Muscle layer of colon (tissue), 2 donors: ENCODE results near the gene PDHX.
"Not testable (repeated sequence)": the region's sequence is repeated elsewhere in the genome, so short reads cannot be mapped to it uniquely, and the experiment has no call there.

Source experiments
- H3K27ac ChIP-seq: one replicate; pipeline ENCODE4 v1.7.0; 2013; ENCODE audit warnings: low read depth, mild to moderate bottlenecking, low read length, moderate library complexity
- H3K27me3 ChIP-seq, 2 donors: one replicate each; pipeline ENCODE4 v1.7.0; 2013; ENCODE audit warnings: low read length in 2 of 2, mild to moderate bottlenecking in 2 of 2; ENCODE audit not compliant: insufficient read depth in 2 of 2, control insufficient read depth in 1 of 2
- H3K36me3 ChIP-seq: one replicate; pipeline ENCODE4 v1.7.0; 2013; ENCODE audit warnings: mild to moderate bottlenecking, low read length; ENCODE audit not compliant: insufficient read depth
- H3K4me1 ChIP-seq: one replicate; pipeline ENCODE4 v1.7.0; 2013; ENCODE audit warnings: mild to moderate bottlenecking, low read length; ENCODE audit not compliant: insufficient read depth
- H3K4me3 ChIP-seq, 2 donors: one replicate each; pipeline ENCODE4 v1.7.0; 2013; ENCODE audit warnings: low read length in 2 of 2, low read depth in 1 of 2, mild to moderate bottlenecking in 1 of 2, moderate library complexity in 1 of 2
- H3K9ac ChIP-seq: one replicate; pipeline ENCODE4 v1.7.0; 2013; ENCODE audit warnings: low read length
- H3K9me3 ChIP-seq: one replicate; pipeline ENCODE4 v1.7.0; 2013; ENCODE audit warnings: mild to moderate bottlenecking, low read length
- donor health status: abdominal sarcoma.
- donor health status: Adenocarcinoma of cecum.

The PDHX gene

DNA sequence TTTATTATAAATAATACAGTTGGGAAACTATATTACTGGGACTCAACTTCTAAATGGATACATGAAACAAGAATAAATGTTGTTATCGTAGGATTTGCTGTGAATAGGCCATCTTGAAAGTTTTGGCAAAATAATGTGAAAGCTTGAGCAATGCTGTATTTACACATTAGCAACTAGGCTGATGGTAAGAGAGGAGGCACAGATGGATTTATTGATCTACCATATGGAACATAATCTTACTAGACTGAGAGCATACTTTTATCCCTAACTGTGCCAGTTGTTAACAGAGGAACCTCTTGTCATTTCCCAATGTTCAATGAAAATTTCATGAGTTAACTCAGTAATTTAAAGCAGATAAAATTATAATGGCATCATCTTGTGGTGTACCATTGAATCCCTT, 23.0 kb upstream of the PDHX start:
- no peaks in the 10 kb centered on the region for H3K4me1 ChIP-seq
- no peaks in the 10 kb centered on the region for H3K27me3 ChIP-seq
- H3K27ac ChIP-seq: no peak overlapping the region
- no peak overlapping the region for H3K4me3 ChIP-seq
- H3K9me3 ChIP-seq: peaks cover 4% of the 10 kb centered on the region
- H3K36me3 ChIP-seq: peaks cover 2% of the 10 kb centered on the region
- no peak overlapping the region for H3K9ac ChIP-seq

DNA sequence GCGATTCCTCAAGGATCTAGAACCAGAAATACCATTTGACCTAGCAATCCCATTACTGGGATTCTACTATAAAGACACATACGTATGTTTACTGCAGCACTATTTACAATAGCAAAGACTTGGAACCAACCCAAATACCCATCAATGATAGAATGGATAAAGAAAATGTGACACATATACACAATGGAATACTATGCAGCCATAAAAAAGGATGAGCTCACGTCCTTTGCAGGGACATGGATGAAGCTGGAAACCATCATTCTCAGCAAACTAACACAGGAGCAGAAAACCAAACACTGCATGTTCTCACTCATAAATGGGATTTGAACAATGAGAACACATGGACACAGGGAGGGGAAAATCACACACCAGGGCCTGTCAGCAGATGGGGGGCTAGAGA, 20.2 kb upstream of the PDHX start:
- not testable (repeated sequence) for H3K36me3 ChIP-seq, H3K9me3 ChIP-seq, H3K4me3 ChIP-seq, H3K27ac ChIP-seq, H3K27me3 ChIP-seq, H3K9ac ChIP-seq, H3K4me1 ChIP-seq

DNA sequence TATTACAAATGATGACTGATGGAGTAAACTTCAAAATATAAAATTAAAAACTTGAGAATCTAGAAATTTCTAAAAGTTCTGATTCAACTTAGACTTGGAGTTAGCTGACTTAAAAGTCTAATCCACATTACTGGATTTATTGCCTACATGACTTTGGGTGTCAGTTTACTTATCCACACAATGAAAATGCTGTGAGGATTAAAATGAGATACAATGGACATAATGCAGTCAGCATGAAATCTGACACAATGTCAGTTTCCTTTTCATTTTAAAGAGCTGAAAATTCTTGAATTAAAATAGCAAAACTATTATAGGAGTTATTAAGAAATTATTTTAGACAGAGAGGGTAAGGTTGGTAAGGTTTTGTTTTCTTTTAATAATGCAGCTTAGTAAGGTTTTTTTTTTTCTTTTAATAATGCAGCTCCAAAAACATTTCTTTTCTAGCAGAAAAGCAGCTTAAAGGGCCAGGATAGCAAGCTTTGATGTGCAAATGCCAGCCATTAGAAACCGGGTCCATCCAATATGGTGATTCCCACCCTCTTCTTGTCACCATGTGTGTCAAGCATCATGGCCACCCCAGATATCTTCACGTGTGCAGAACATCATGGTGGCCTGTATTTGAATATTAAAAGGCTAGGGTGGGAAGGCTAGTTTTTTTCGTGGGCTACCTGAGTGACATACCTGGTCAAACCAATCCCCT, 19.1 kb upstream of the PDHX start:
- H3K4me3 ChIP-seq: no peak overlapping the region
- no peaks in the 10 kb centered on the region for H3K36me3 ChIP-seq
- no peak overlapping the region for H3K9ac ChIP-seq
- no peak overlapping the region for H3K27ac ChIP-seq
- no peaks in the 10 kb centered on the region for H3K4me1 ChIP-seq
- H3K27me3 ChIP-seq: no peaks in the 10 kb centered on the region
- H3K9me3 ChIP-seq: peaks cover 4% of the 10 kb centered on the region

DNA sequence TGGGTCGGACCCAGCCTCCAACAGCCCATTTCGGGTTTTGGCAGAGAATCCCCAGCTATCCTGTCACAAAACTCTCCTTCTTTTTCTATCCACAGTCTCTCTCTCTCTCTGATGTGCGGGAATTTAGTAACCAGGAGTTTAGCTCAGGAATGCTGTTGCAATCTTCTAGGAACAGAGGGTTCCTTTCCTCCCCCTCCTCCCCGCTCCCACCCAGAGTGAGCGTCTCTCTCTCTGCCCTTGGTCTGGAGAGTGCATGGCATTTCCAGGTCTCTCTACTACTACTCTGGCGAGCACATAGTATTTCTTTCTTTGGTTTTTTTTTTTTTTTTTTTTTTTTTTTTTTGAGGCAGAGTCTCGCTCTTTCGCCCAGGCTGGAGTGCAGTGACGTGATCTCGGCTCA, 17.9 kb upstream of the PDHX start:
- no peaks in the 10 kb centered on the region for H3K4me1 ChIP-seq
- H3K27me3 ChIP-seq: no peaks in the 10 kb centered on the region
- no peak overlapping the region for H3K9ac ChIP-seq
- H3K27ac ChIP-seq: no peak overlapping the region
- H3K36me3 ChIP-seq: no peaks in the 10 kb centered on the region
- H3K9me3 ChIP-seq: peaks cover 4% of the 10 kb centered on the region
- H3K4me3 ChIP-seq: no peak overlapping the region

DNA sequence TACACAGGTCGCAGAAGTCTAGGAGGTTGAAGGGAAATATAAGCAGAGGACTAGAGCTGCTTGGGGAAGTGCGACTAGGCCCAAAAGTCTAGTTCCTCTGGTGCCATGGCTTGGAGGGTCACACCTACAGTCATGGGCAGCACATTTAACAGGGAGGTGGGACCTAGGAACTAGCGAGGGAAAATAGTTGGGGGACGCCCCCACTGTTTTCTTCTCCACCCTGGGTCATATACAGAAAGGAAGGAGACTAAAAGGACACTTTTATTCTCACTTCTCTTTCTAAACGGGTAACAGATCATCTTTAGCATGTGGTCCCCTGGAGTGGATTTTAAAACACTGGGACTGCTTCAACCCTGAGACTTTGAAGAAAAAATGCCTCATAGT, 16.8 kb upstream of the PDHX start:
- Histone ChIP-seq H3K9ac (no peak overlapping the region), H3K36me3 (peaks cover 3% of the 10 kb centered on the region), H3K9me3 (peaks cover 4% of the 10 kb centered on the region), H3K27ac (no peak overlapping the region), H3K4me1 (no peaks in the 10 kb centered on the region), H3K4me3 (no peak overlapping the region), H3K27me3 (no peaks in the 10 kb centered on the region)

DNA sequence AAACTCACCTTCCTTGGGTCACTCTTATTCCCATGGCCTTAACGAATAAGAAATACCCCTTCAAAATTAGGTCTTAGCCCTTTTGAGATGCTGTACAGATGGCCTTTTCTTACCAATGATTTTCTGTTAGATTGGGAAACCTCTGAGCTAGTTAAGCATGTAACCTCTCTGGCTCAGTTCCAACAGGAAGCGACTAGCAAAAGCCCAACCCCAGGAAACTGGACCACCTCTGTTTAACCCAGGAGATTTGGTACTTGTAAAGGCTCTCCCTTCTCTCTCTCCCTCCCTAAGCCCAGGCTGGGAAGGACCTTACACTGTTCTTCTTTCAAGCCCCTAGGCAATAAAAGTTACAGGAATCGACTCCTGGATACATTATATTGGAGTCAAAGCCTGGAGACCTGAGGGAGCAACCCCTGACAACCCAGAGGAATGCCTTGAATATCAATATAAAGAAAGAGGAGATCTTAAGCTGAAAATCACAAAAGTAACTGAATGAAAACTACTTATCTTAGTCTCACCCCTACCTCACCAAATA, 11.9 kb upstream of the PDHX start:
- no peaks in the 10 kb centered on the region for H3K4me1 ChIP-seq
- H3K27ac ChIP-seq: no peak overlapping the region
- H3K9ac ChIP-seq: no peak overlapping the region
- H3K9me3 ChIP-seq: no peaks in the 10 kb centered on the region
- H3K27me3 ChIP-seq: no peaks in the 10 kb centered on the region
- H3K4me3 ChIP-seq: no peak overlapping the region
- H3K36me3 ChIP-seq: peaks cover 3% of the 10 kb centered on the region

DNA sequence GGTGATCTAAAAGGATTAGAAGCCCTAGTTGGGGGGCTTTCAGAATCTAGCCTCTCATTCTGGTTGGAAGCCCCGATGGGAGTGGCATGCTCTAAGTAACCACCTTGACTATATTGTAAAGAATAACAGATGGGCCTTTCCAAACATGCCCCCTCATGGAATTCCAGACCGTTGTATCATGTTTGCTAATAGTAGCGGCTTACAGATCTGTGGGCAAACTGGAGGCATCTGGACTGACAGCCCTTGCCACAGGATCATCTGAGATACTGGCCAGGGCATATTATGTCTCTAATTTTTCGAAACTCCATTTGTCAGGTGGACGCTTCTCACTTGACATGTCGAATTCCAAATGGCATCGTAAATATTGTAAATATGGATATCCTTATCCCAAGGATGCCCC, 10.8 kb upstream of the PDHX start:
- Histone ChIP-seq H3K4me3 (no peak overlapping the region), H3K36me3 (peaks cover 6% of the 10 kb centered on the region), H3K4me1 (no peaks in the 10 kb centered on the region), H3K9me3 (no peaks in the 10 kb centered on the region), H3K27ac (no peak overlapping the region), H3K27me3 (no peaks in the 10 kb centered on the region), H3K9ac (no peak overlapping the region)

DNA sequence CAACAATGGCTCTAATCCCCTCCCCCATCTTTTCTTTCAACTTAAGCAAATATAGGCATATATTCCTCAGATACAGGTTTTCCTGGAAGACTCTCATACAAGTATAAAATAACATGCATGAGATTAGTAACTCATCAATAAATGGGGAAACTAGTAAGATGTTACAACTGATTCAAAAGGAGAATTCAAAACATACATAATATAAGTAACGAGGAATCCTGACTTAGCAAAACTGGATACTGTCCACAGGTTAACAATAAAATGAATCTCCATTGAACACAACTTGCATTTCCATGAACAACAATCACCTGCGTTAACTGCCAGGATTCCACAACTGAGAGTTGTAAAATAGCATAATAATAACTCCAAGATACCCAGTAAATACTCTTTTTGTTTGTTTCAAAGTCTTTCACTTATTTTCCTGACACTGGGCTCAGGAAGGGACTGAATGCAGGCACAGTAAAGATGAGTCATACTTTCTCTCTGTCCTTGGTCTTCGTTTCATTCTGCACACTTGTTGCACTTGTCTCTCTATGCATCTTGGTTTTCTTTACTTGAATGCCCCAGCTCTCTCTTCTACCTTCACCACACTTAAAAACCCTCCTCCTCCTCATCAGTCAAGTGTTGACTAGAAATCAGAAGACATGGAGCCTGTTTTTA, 8.4 kb upstream of the PDHX start:
- Histone ChIP-seq H3K27me3 (no peaks in the 10 kb centered on the region), H3K27ac (no peak overlapping the region), H3K9ac (no peak overlapping the region), H3K9me3 (no peaks in the 10 kb centered on the region), H3K4me3 (no peak overlapping the region), H3K4me1 (no peaks in the 10 kb centered on the region), H3K36me3 (peaks cover 6% of the 10 kb centered on the region)

DNA sequence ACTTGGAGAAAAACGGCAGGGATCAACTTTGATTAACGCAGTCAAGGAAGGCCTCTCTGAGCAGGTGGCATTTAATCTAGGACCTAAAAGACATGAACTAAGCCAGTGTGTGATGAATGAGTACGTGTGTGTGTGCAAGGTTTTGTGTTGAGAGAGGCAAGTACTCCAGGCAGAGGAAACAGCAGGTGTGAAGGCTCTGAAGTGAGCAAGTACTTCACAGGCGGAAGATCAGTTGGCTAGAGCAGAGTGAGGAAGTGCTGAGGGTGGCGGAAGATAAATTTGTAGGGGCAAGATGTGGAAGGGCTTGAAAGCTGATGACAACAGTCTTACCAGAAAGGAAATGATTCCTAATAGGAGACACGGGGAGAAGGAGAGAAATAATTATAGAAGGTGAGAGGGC, 7.0 kb upstream of the PDHX start:
- Histone ChIP-seq H3K9ac (no peak overlapping the region), H3K4me3 (no peak overlapping the region), H3K27me3 (no peaks in the 10 kb centered on the region), H3K9me3 (no peaks in the 10 kb centered on the region), H3K4me1 (peaks cover 3% of the 10 kb centered on the region), H3K27ac (no peak overlapping the region), H3K36me3 (peaks cover 3% of the 10 kb centered on the region)

DNA sequence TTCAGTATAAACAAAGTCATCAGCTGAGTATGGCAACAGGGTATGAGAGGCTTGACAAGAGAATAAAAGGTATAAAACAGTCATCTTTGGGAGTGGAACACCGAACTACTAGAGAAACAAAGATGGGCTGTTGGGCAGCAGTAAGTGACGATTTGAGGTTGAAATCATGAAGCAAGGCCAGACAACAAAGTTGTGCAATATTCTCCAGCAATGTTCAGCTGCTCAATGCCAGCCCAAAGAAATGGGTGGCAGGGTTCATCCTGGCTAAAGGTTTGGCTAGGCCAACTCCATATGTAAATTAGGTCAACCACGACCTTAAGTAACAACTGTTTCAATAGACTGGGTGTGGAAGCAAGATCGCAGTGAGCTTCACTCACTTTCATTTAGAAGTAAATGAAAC, 6.5 kb upstream of the PDHX start:
- peaks cover 8% of the 10 kb centered on the region for H3K4me1 ChIP-seq
- peaks cover 3% of the 10 kb centered on the region for H3K36me3 ChIP-seq
- no peaks in the 10 kb centered on the region for H3K9me3 ChIP-seq
- H3K4me3 ChIP-seq: no peak overlapping the region
- H3K9ac ChIP-seq: no peak overlapping the region
- H3K27me3 ChIP-seq: no peaks in the 10 kb centered on the region
- H3K27ac ChIP-seq: no peak overlapping the region

DNA sequence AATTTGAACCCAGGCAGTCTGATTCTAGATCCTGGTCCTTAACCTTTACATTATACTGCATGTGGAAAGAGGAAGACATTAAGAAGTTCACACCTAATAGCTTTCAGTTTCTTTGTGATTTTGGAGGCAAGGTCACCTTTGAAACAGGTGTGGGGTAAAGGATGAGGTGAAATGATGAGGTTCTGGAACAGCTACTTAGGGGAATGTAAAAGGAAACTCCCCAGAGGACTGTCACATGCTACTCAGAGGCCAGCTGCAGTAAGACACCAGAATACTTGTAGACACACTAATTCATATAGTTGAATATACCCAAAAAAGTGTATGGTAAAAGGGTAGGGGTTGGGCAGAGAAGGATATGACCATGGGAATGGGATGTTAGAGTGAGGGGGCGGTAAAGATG, 5.6 kb upstream of the PDHX start:
- Histone ChIP-seq H3K9ac (no peak overlapping the region), H3K27ac (no peak overlapping the region), H3K4me1 (peaks cover 14% of the 10 kb centered on the region), H3K27me3 (no peaks in the 10 kb centered on the region), H3K9me3 (no peaks in the 10 kb centered on the region), H3K4me3 (no peak overlapping the region), H3K36me3 (peaks cover 3% of the 10 kb centered on the region)

DNA sequence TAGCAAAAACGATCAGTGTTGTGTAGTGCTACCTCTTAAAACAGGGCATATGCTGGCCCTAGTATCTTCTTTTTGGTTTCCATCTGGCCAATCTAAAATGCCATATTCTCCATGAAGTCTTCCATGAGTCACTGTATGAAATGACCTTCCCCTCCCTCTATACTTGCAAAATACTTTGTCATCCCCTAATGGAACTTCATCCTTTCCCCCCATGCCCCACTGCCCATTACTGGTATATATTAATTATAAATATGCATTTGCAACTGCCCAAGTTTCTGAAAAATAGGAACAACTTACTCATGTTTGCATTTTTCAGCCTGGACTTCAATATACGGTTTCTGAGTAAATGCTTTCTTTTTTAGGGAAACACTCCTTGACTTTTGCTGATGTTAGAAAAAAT, 4.7 kb upstream of the PDHX start:
- Histone ChIP-seq H3K4me3 (no peak overlapping the region), H3K4me1 (peaks cover 14% of the 10 kb centered on the region), H3K27me3 (no peaks in the 10 kb centered on the region), H3K27ac (no peak overlapping the region), H3K9ac (no peak overlapping the region), H3K36me3 (peaks cover 3% of the 10 kb centered on the region), H3K9me3 (no peaks in the 10 kb centered on the region)
